GM18507 (cell line): ENCODE results near the gene NCOA7.
"Not testable (repeated sequence)": the region's sequence is repeated elsewhere in the genome, so short reads cannot be mapped to it uniquely, and the experiment has no call there.

Experiments used
- DNase-seq: peaks from one replicate; pipeline ENCODE4 v3.0.0; 2011; ENCODE audit warnings: low read depth; ENCODE audit not compliant: insufficient read length; ENCODE audit errors: extremely low spot score
- FAIRE-seq: peaks from 2 replicates; lab custom pipeline; 2011; peaks lifted over from hg19 to GRCh38; lab: Jason Lieb, UNC

Gene NCOA7

GRCh38 chr6:125753218-125753936 lies 37.4 kb upstream of the NCOA7 start:
- peak; percentile 51 for FAIRE-seq
- no peak for DNase-seq

- FAIRE-seq (no peak), DNase-seq (no peak)
Observed at GRCh38 chr6:125753937-125754259, 36.9 kb upstream of the NCOA7 start.

GRCh38 chr6:125754566-125754965 lies 36.2 kb upstream of the NCOA7 start:
- FAIRE-seq, result no peak

GRCh38 chr6:125759184-125759902 lies 31.4 kb upstream of the NCOA7 start:
- DNase-seq (no peak), FAIRE-seq (no peak)

More at GRCh38 chr6:125754566-125754965, 36.2 kb upstream of the NCOA7 start:
- DNase-seq, result no peak

GRCh38 chr6:125759959-125760457 lies 30.8 kb upstream of the NCOA7 start:
- FAIRE-seq (no peak), DNase-seq (no peak)

GRCh38 chr6:125764121-125764671 lies 26.6 kb upstream of the NCOA7 start:
- DNase-seq (no peak), FAIRE-seq (no peak)

- DNase-seq (no peak), FAIRE-seq (no peak)
Observed at GRCh38 chr6:125765944-125766343, 24.8 kb upstream of the NCOA7 start.

GRCh38 chr6:125766641-125767040 lies 24.1 kb upstream of the NCOA7 start:
- DNase-seq (no peak), FAIRE-seq (no peak)

- FAIRE-seq (no peak), DNase-seq (no peak)
Observed at GRCh38 chr6:125769147-125769783, 21.5 kb upstream of the NCOA7 start.

- DNase-seq, result no peak
- no peak for FAIRE-seq
Observed at GRCh38 chr6:125773387-125774341, 17.1 kb upstream of the NCOA7 start.

- FAIRE-seq, DNase-seq: not testable (repeated sequence)
Observed at GRCh38 chr6:125776107-125776826, 14.5 kb upstream of the NCOA7 start.

GRCh38 chr6:125779924-125780539 lies 10.7 kb upstream of the NCOA7 start:
- DNase-seq, result no peak
- FAIRE-seq, result peak; percentile 89

GRCh38 chr6:125780540-125781313 lies 10.0 kb upstream of the NCOA7 start:
- no peak for DNase-seq
- no peak for FAIRE-seq

- FAIRE-seq (peak; percentile 64), DNase-seq (no peak)
Observed at GRCh38 chr6:125781314-125781868, 9.4 kb upstream of the NCOA7 start.

GRCh38 chr6:125784365-125784764 lies 6.4 kb upstream of the NCOA7 start:
- DNase-seq, result no peak
- FAIRE-seq, result no peak

GRCh38 chr6:125787791-125788190 lies 3.0 kb upstream of the NCOA7 start:
- DNase-seq, result no peak
- peak; percentile 67 for FAIRE-seq

- no peak for DNase-seq
- FAIRE-seq, result peak; percentile 69
Observed at GRCh38 chr6:125789167-125789566, 1.6 kb upstream of the NCOA7 start.
